ENCODE measurements around the gene SLC16A13. TPM values are rescaled to one million over a fixed set of nuclear protein-coding genes. Genes with fewer than 3 reads are reported as not detected.

Gene SLC16A13
- total and polyA plus RNA-seq, 2 donors (not counting 1 experiment from before 2014, with no cell fraction given), result 7.4 to 21.9 TPM

DNA sequence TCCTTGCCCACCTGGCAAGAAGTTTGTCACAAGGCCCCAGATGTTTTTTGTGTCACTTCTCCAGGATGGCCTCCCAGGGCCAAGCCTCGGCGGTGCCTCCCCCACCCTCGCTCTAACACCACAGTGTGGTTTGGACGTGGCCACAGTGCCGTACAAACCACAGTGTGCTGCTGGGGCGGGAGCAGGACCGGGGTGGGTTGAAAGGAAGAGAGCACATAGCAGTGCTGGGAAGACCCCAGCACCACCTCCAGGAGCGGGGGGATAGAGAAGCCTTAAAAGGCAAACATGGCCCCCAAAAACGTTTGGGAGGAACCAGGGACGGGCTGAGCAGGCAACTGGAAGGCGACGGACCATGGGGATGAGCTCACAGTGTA is 18.0 kb upstream of the SLC16A13 start:
- Mint-ChIP-seq H3K27ac (no peak overlapping the region), H3K4me1 (peaks cover 45% of the 10 kb centered on the region), H3K9me3 (ENCODE audit: insufficient read depth) (no peaks in the 10 kb centered on the region), H3K4me3 (no peak overlapping the region), H3K27me3 (no peaks in the 10 kb centered on the region)
- H3K79me2 ChIP-seq (ENCODE audit: control insufficient read depth, insufficient read depth, low read length), result peaks cover 21% of the 10 kb centered on the region
- no peak overlapping the region for H3K4me2 ChIP-seq (replicated peaks; ENCODE audit: low read depth, low read length, poor library complexity, severe bottlenecking)
- H3K9me3 ChIP-seq (ENCODE audit: control extremely low read depth in 1 of 3, control insufficient read depth in 2 of 3, insufficient read depth in 1 of 3, low read length in 2 of 3), result peaks cover 0 to 3% (median 0%) of the 10 kb centered on the region in 3 donors
- TF ChIP-seq, protein P1, sequence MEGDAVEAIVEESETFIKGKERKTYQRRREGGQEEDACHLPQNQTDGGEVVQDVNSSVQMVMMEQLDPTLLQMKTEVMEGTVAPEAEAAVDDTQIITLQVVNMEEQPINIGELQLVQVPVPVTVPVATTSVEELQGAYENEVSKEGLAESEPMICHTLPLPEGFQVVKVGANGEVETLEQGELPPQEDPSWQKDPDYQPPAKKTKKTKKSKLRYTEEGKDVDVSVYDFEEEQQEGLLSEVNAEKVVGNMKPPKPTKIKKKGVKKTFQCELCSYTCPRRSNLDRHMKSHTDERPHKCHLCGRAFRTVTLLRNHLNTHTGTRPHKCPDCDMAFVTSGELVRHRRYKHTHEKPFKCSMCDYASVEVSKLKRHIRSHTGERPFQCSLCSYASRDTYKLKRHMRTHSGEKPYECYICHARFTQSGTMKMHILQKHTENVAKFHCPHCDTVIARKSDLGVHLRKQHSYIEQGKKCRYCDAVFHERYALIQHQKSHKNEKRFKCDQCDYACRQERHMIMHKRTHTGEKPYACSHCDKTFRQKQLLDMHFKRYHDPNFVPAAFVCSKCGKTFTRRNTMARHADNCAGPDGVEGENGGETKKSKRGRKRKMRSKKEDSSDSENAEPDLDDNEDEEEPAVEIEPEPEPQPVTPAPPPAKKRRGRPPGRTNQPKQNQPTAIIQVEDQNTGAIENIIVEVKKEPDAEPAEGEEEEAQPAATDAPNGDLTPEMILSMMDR (IDR thresholded peaks at IDR 0.05), result no peak
- TF ChIP-seq EZH2 (IDR thresholded peaks at IDR 0.05; ENCODE audit: borderline replicate concordance, insufficient read depth, low read depth, low read length, poor library complexity, severe bottlenecking), result no peak
- CTCF ChIA-PET, result interaction anchor here (0.7 to 2.0 kb wide), 4 partner anchors 13 to 104 kb away, joined by 3 to 7 read pairs (median 4); no protein-coding TSS in a partner anchor
- 64% methylated on average over 7 of the region's 12 CpGs for WGBS (ENCODE audit: insufficient coverage)
- no peak overlapping the region for H3K9ac ChIP-seq (ENCODE audit: low read length)
- no peak overlapping the region for H3K27ac ChIP-seq (ENCODE audit: low read length in 2 of 2)
- H3K4me3 ChIP-seq (ENCODE audit: control extremely low read depth in 1 of 5, extremely low read depth in 1 of 5, insufficient read depth in 1 of 5, low read depth in 2 of 5, low read length in 4 of 5), result no peak overlapping the region
- no peaks in the 10 kb centered on the region for H4K20me1 ChIP-seq (ENCODE audit: control insufficient read depth, insufficient read depth, low read length, poor library complexity, severe bottlenecking)
- ATAC-seq (ENCODE audit: low read depth), result no peak
- POLR2A ChIA-PET, result no interaction called here
- DNase-seq, result no peak
- intact Hi-C loops (cut with micrococcal nuclease), result loop anchor here (10.0 kb wide), 2 partner anchors 557 to 817 kb away; partner anchors contain the start of genes CD68 and KDM6B
- H3K27me3 ChIP-seq (replicated peaks in 1 of 4; ENCODE audit: control extremely low read depth in 1 of 4, control insufficient read depth in 3 of 4, insufficient read depth in 4 of 4, low read length in 3 of 4), result no peaks in the 10 kb centered on the region
- H3K4me1 ChIP-seq (ENCODE audit: control insufficient read depth in 2 of 2, insufficient read depth in 2 of 2, low read length in 2 of 2), result peaks cover 34 to 51% of the 10 kb centered on the region in 2 donors
- H3K36me3 ChIP-seq (replicated peaks in 1 of 2; ENCODE audit: control extremely low read depth in 1 of 2, control insufficient read depth in 1 of 2, extremely low read depth in 1 of 2, insufficient read depth in 2 of 2, low read length in 1 of 2), result peaks cover 0 to 20% of the 10 kb centered on the region in 2 experiments
- no peak overlapping the region for H2AFZ ChIP-seq (ENCODE audit: insufficient read depth, low read depth, low read length, poor library complexity, severe bottlenecking)

DNA sequence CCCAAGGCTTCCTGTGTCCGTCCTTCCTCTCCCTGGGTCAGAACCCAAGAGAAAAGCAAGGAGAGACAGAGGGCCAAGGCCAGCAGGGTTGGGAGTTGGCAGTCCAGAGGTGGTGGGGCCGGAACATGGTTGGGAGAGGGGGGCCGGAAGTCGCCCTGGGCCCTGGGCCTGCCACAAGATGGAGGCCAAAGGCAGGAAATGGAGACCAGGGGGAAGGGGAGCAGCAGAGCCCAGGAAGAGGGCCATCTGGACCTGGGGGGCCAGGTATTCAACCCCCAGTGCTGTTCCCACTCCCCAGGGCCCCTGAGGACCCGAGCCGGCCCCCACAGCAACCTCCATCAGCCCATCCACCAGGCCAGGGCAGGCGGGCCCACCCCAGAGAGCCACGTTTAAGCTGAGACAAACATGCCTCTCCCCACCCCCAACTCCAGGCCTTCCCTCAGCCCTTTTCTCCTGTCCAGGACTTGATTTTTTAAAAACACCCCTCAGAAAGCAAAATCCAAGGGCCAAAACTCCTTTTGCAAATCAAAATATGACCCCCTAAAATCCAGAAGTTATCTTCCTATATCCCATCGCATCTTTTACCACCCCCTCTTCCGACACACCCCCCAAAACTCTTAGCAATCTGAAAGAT is 17.4 kb upstream of the SLC16A13 start:
- Histone ChIP-seq H2AFZ (ENCODE audit: insufficient read depth, low read depth, low read length, poor library complexity, severe bottlenecking) (no peak overlapping the region), H3K9ac (ENCODE audit: low read length) (no peak overlapping the region), H3K27ac (ENCODE audit: low read length in 2 of 2) (no peak overlapping the region), H3K4me1 (ENCODE audit: control insufficient read depth in 2 of 2, insufficient read depth in 2 of 2, low read length in 2 of 2) (peaks cover 38 to 51% of the 10 kb centered on the region in 2 donors), H3K4me3 (ENCODE audit: control extremely low read depth in 1 of 5, extremely low read depth in 1 of 5, insufficient read depth in 1 of 5, low read depth in 2 of 5, low read length in 4 of 5) (no peak overlapping the region), H3K36me3 (replicated peaks in 1 of 2; ENCODE audit: control extremely low read depth in 1 of 2, control insufficient read depth in 1 of 2, extremely low read depth in 1 of 2, insufficient read depth in 2 of 2, low read length in 1 of 2) (peaks cover 0 to 20% of the 10 kb centered on the region in 2 experiments), H3K79me2 (ENCODE audit: control insufficient read depth, insufficient read depth, low read length) (peaks cover 15% of the 10 kb centered on the region), H3K9me3 (ENCODE audit: control extremely low read depth in 1 of 3, control insufficient read depth in 2 of 3, insufficient read depth in 1 of 3, low read length in 2 of 3) (peaks cover 0 to 8% (median 0%) of the 10 kb centered on the region in 3 donors), H4K20me1 (ENCODE audit: control insufficient read depth, insufficient read depth, low read length, poor library complexity, severe bottlenecking) (no peaks in the 10 kb centered on the region), H3K4me2 (replicated peaks; ENCODE audit: low read depth, low read length, poor library complexity, severe bottlenecking) (no peak overlapping the region), H3K27me3 (replicated peaks in 1 of 4; ENCODE audit: control extremely low read depth in 1 of 4, control insufficient read depth in 3 of 4, insufficient read depth in 4 of 4, low read length in 3 of 4) (no peaks in the 10 kb centered on the region)
- TF ChIP-seq, protein P1 (IDR thresholded peaks at IDR 0.05), result no peak
- no peak for TF ChIP-seq EZH2 (IDR thresholded peaks at IDR 0.05; ENCODE audit: borderline replicate concordance, insufficient read depth, low read depth, low read length, poor library complexity, severe bottlenecking)
- Mint-ChIP-seq H3K27me3 (no peaks in the 10 kb centered on the region), H3K9me3 (ENCODE audit: insufficient read depth) (no peaks in the 10 kb centered on the region), H3K27ac (no peak overlapping the region), H3K4me3 (no peak overlapping the region), H3K4me1 (peaks cover 46% of the 10 kb centered on the region)
- ATAC-seq (ENCODE audit: low read depth), result no peak
- no peak for DNase-seq
- POLR2A ChIA-PET, result interaction anchor here (0.6 to 0.7 kb wide), 2 partner anchors 18 to 815 kb away, joined by 4 to 10 read pairs; partner anchors contain the start of gene SLC16A13
- intact Hi-C loops (cut with micrococcal nuclease), result loop anchor here (10.0 kb wide), 2 partner anchors 556 to 816 kb away; partner anchors contain the start of genes CD68 and KDM6B
- CTCF ChIA-PET, result interaction anchor here (0.7 to 7.2 kb wide), 5 partner anchors 13 to 108 kb away, joined by 3 to 66 read pairs (median 7); no protein-coding TSS in a partner anchor
- 84% methylated on average over 8 of the region's 10 CpGs for WGBS (ENCODE audit: insufficient coverage)

Measured in B cell (primary cell).